ENCODE results near the gene MYCBPAP.
"Not testable (repeated sequence)": the region's sequence is repeated elsewhere in the genome, so short reads cannot be mapped to it uniquely, and the experiment has no call there.

- not testable (repeated sequence) for TF ChIP-seq CTCF, POLR2A (IDR thresholded peaks at IDR 0.05)
These were observed 32.3 kb upstream of the MYCBPAP start for GRCh38 chr17:50475775-50476544.
